Muscle layer of colon (tissue), 2 donors: Measurements from ENCODE around the gene SLC35F4.
"Not testable (repeated sequence)": the region's sequence is repeated elsewhere in the genome, so short reads cannot be mapped to it uniquely, and the experiment has no call there.

Experiments used
- H3K27ac ChIP-seq: one replicate; pipeline ENCODE4 v1.7.0; 2013; ENCODE audit warnings: low read depth, mild to moderate bottlenecking, low read length, moderate library complexity
- H3K27me3 ChIP-seq, 2 donors: one replicate each; pipeline ENCODE4 v1.7.0; 2013; ENCODE audit warnings: low read length in 2 of 2, mild to moderate bottlenecking in 2 of 2; ENCODE audit not compliant: insufficient read depth in 2 of 2, control insufficient read depth in 1 of 2
- H3K36me3 ChIP-seq: one replicate; pipeline ENCODE4 v1.7.0; 2013; ENCODE audit warnings: mild to moderate bottlenecking, low read length; ENCODE audit not compliant: insufficient read depth
- H3K4me1 ChIP-seq: one replicate; pipeline ENCODE4 v1.7.0; 2013; ENCODE audit warnings: mild to moderate bottlenecking, low read length; ENCODE audit not compliant: insufficient read depth
- H3K4me3 ChIP-seq, 2 donors: one replicate each; pipeline ENCODE4 v1.7.0; 2013; ENCODE audit warnings: low read length in 2 of 2, low read depth in 1 of 2, mild to moderate bottlenecking in 1 of 2, moderate library complexity in 1 of 2
- H3K9ac ChIP-seq: one replicate; pipeline ENCODE4 v1.7.0; 2013; ENCODE audit warnings: low read length
- H3K9me3 ChIP-seq: one replicate; pipeline ENCODE4 v1.7.0; 2013; ENCODE audit warnings: mild to moderate bottlenecking, low read length
- donor health status: abdominal sarcoma.
- donor health status: Adenocarcinoma of cecum.

SLC35F4 gene

GRCh38 chr14:57785058-57785457 is 80.8 kb downstream of the SLC35F4 start:
- Histone ChIP-seq H3K9me3 (no peaks in the 10 kb centered on the region), H3K4me3 (no peak overlapping the region), H3K36me3 (no peaks in the 10 kb centered on the region), H3K27ac (no peak overlapping the region), H3K4me1 (no peaks in the 10 kb centered on the region), H3K9ac (no peak overlapping the region), H3K27me3 (no peaks in the 10 kb centered on the region)

- H3K9ac ChIP-seq = no peak overlapping the region
- H3K4me1 ChIP-seq = no peaks in the 10 kb centered on the region
- H3K4me3 ChIP-seq = no peak overlapping the region
- H3K9me3 ChIP-seq = no peaks in the 10 kb centered on the region
- no peaks in the 10 kb centered on the region for H3K27me3 ChIP-seq
- no peak overlapping the region for H3K27ac ChIP-seq
- H3K36me3 ChIP-seq = no peaks in the 10 kb centered on the region
Measured at GRCh38 chr14:57771801-57772200, 94.1 kb downstream of the SLC35F4 start.

GRCh38 chr14:57769863-57770523 is 95.9 kb downstream of the SLC35F4 start:
- no peaks in the 10 kb centered on the region for H3K27me3 ChIP-seq
- H3K27ac ChIP-seq = no peak overlapping the region
- H3K4me1 ChIP-seq = no peaks in the 10 kb centered on the region
- H3K9me3 ChIP-seq = no peaks in the 10 kb centered on the region
- no peak overlapping the region for H3K4me3 ChIP-seq
- no peak overlapping the region for H3K9ac ChIP-seq
- H3K36me3 ChIP-seq = no peaks in the 10 kb centered on the region

DNA sequence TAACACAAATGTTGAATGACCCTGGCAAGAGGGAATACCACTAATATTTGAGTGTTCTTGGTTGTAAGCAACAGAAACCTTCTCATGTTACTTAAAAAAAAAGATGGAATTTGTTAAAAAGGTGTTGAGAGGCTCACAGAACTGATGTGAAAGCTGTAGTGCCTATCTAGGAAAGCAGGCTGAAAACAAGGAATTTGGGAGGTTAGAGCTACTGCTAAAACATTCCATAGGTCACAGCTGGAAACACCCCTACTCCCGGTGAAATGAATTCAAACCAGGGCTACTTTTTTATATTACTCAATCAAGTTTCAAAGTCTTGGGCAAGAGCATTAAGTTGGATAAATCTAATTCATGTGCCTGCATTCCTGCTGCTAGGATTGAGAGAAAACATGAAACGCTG is 104.1 kb downstream of the SLC35F4 start:
- no peaks in the 10 kb centered on the region for H3K4me1 ChIP-seq
- no peaks in the 10 kb centered on the region for H3K9me3 ChIP-seq

DNA sequence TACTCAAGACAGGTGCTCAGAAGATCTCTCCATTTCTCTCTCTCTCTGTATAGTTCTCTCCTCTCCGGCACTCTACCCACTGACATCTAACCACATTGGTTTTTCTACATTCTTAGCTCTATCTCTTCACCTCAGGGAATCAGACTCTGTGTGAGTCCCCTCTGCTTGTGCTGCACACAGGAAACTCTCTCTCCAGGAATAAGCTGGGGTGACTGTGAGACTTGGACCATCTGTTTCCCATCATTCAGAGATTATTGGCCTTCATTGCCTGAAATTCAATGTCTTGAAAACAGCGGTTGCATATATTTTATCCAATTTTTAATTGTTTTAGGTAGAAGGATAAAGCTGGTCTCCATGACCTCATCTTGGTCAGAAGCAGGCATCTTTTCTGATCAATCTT is 105.0 kb downstream of the SLC35F4 start:
- no peaks in the 10 kb centered on the region for H3K4me1 ChIP-seq
- H3K27ac ChIP-seq = no peak overlapping the region
- H3K9me3 ChIP-seq = no peaks in the 10 kb centered on the region
- H3K36me3 ChIP-seq = no peaks in the 10 kb centered on the region
- no peak overlapping the region for H3K9ac ChIP-seq
- no peak overlapping the region for H3K4me3 ChIP-seq
- H3K27me3 ChIP-seq = no peaks in the 10 kb centered on the region

More for the DNA sequence above, 104.1 kb downstream of the SLC35F4 start:
- Histone ChIP-seq H3K36me3 (no peaks in the 10 kb centered on the region), H3K27ac (no peak overlapping the region), H3K9ac (no peak overlapping the region), H3K27me3 (no peaks in the 10 kb centered on the region), H3K4me3 (no peak overlapping the region)

GRCh38 chr14:57755018-57755521 is 110.8 kb downstream of the SLC35F4 start:
- no peaks in the 10 kb centered on the region for H3K4me1 ChIP-seq
- H3K27me3 ChIP-seq = no peaks in the 10 kb centered on the region
- no peak overlapping the region for H3K4me3 ChIP-seq
- H3K9ac ChIP-seq = no peak overlapping the region
- H3K36me3 ChIP-seq = no peaks in the 10 kb centered on the region
- no peak overlapping the region for H3K27ac ChIP-seq
- H3K9me3 ChIP-seq = no peaks in the 10 kb centered on the region

- no peak overlapping the region for H3K27ac ChIP-seq
- H3K9ac ChIP-seq = no peak overlapping the region
- no peaks in the 10 kb centered on the region for H3K9me3 ChIP-seq
- H3K36me3 ChIP-seq = no peaks in the 10 kb centered on the region
- H3K27me3 ChIP-seq = no peaks in the 10 kb centered on the region
- H3K4me3 ChIP-seq = no peak overlapping the region
- H3K4me1 ChIP-seq = no peaks in the 10 kb centered on the region
Measured at GRCh38 chr14:57754527-57754926, 111.4 kb downstream of the SLC35F4 start.

DNA sequence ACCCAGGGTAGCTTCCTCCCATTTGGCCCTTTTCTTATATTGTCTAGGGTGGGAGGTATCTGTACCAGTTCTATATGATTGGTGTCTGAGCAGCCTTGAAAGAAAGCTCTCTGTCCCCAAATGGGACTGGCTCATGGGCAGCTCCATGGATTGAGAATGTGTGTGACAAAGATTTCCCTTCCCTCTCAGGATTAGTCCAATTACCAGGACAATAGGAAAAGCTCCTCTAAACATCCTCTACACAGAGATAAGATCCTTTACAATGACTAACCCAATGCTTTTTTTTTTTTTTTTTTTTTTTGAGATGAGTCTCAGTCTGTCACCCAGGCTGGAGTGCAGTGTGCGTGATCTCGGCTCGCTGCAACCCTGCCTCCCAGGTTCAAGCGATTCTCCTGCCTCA is 112.1 kb downstream of the SLC35F4 start:
- H3K27me3 ChIP-seq = no peaks in the 10 kb centered on the region
- H3K36me3 ChIP-seq = no peaks in the 10 kb centered on the region
- H3K4me3 ChIP-seq = no peak overlapping the region
- no peak overlapping the region for H3K9ac ChIP-seq
- no peaks in the 10 kb centered on the region for H3K9me3 ChIP-seq
- H3K27ac ChIP-seq = no peak overlapping the region
- no peaks in the 10 kb centered on the region for H3K4me1 ChIP-seq

- not testable (repeated sequence) for H3K4me3 ChIP-seq, H3K4me1 ChIP-seq, H3K27ac ChIP-seq, H3K9me3 ChIP-seq, H3K9ac ChIP-seq, H3K27me3 ChIP-seq, H3K36me3 ChIP-seq
Measured at GRCh38 chr14:57752142-57752695, 113.7 kb downstream of the SLC35F4 start.

- no peaks in the 10 kb centered on the region for H3K36me3 ChIP-seq
- no peak overlapping the region for H3K9ac ChIP-seq
- H3K27me3 ChIP-seq = no peaks in the 10 kb centered on the region
- no peaks in the 10 kb centered on the region for H3K4me1 ChIP-seq
- H3K27ac ChIP-seq = no peak overlapping the region
- no peak overlapping the region for H3K4me3 ChIP-seq
- no peaks in the 10 kb centered on the region for H3K9me3 ChIP-seq
Measured at GRCh38 chr14:57751400-57751799, 114.5 kb downstream of the SLC35F4 start.

DNA sequence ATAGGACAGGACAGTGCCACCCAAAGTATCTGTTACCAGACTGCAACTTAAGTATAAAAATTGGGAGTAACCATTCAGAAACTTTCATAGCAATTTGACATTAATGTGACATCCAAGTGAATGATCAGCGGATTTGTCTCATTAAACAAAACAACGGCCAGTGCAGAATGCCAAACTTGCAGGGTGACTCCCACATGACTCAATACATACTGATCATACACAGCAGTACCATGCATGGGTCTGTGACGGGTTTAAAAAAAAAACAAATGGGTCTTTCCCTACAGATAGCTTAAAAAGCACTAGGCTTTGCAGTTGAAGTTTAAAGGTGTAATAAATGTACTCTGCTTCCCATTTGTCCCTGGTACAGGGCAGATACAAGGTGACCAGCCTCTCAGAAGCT is 116.6 kb downstream of the SLC35F4 start:
- Histone ChIP-seq H3K9ac (no peak overlapping the region), H3K27me3 (no peaks in the 10 kb centered on the region)

DNA sequence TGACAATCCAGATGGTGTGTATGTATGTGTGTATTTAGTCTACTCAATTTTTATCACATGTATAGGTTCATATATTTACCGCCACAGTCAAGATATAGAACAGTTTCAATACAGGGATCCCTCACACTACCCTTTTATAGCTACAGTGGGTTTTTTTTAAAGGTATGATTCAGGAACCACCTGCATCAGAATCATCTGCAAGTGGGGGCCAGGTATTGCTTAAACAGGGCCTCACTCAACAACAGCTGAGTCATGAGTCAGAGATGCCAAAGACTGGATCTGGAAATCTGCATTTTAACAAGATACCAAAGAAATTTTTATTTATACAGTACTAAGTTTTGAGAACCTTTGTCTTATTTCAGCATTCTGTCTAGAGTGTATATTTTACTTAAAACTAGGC is 117.6 kb downstream of the SLC35F4 start:
- H3K9me3 ChIP-seq = no peaks in the 10 kb centered on the region
- no peaks in the 10 kb centered on the region for H3K27me3 ChIP-seq
- H3K27ac ChIP-seq = no peak overlapping the region
- no peak overlapping the region for H3K9ac ChIP-seq
- H3K36me3 ChIP-seq = no peaks in the 10 kb centered on the region
- no peak overlapping the region for H3K4me3 ChIP-seq
- no peaks in the 10 kb centered on the region for H3K4me1 ChIP-seq

More for the DNA sequence above, 116.6 kb downstream of the SLC35F4 start:
- Histone ChIP-seq H3K36me3 (no peaks in the 10 kb centered on the region), H3K27ac (no peak overlapping the region), H3K4me3 (no peak overlapping the region), H3K4me1 (no peaks in the 10 kb centered on the region), H3K9me3 (no peaks in the 10 kb centered on the region)
